GM19351 (cell line): Measurements from ENCODE around the gene USP16.

ENCODE experiments used
- ATAC-seq: cut with Tn5 transposase; IDR thresholded peaks from one replicate; pipeline ENCODE4 v1.9.1; 2021; ENCODE audit warnings: mild to moderate bottlenecking, moderate library complexity; ENCODE audit not compliant: unreplicated experiment

Gene USP16

GRCh38 chr21:29082046-29082815 lies 57.8 kb downstream of the USP16 start:
- ATAC-seq = no peak

DNA sequence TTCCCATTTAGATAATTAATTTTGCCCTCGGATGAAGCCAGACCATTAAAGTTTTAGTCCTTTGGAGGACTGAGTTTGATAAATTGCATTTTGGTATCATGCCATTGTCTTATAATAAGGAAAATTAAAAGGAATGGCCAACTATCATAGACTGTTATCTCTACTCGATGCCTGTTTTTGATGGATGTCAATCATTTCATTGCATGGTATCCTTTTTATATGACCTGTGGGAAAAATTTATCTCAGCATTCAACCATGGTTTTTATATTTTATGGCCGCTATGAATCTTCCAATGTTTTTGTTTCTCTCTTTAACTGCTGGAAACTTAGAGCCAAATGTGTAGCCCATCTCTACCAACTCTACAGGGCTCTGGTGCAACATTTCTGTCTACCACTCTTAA lies 58.8 kb downstream of the USP16 start:
- ATAC-seq = no peak

- ATAC-seq = no peak
Measured at GRCh38 chr21:29084372-29084771, 59.9 kb downstream of the USP16 start.

- ATAC-seq = no peak
Measured at GRCh38 chr21:29085106-29085752, 60.8 kb downstream of the USP16 start.

DNA sequence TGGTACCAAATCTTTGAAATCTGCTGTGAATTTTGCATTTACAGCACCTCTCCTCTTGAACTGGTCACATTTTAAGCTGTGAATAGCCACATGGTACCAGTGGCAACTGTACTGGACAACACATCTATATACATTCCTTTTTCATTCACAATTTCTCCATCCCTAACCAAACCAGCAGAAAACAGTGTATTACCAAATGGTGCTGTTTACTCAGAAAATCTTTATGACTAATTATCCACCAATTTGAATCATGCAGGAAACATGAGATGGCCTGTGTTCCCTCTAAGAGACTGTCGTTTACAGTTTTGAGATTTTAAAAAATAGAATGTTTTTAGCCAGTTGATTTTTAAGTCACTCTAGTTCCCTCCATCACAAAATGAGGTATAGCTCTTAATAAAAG lies 66.6 kb downstream of the USP16 start:
- ATAC-seq = no peak

GRCh38 chr21:29092102-29092959 lies 67.9 kb downstream of the USP16 start:
- ATAC-seq = no peak

DNA sequence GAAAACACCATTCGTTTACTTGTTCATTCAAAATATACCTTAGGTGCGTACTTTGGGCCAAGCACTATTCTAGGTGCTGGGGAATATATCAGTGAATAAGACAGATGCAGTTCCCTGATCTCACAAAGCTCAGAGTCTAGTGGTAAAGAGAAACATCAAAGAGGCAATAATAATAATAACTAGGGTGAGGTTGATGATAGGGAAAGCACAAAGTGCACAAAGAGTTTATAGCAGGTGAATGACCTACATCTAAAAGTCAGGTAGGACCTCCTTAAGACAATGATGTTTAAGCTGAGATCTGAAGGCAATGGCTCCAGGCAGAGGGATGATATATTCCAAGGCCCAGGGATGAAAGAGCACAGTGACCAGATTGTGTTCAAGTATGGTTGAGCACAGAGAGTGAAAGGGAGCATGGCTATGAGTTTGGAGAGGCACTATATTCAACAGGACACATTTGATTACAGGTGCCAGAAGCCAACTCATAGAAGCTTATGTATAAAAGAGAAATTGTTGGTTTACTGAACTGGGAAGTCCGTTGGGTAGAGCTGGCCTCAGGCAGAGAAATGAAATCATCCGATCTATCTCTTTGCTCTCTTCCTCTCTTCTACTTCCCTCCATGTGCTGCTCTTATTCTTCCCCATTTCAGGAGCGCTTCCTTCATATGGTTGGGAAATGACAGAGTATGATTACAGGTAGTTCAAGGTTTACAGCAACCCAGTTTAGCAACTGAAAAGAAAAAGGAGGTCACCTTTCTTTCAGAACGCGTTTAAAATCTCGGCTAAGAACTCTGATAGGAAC lies 71.9 kb downstream of the USP16 start:
- ATAC-seq = no peak

DNA sequence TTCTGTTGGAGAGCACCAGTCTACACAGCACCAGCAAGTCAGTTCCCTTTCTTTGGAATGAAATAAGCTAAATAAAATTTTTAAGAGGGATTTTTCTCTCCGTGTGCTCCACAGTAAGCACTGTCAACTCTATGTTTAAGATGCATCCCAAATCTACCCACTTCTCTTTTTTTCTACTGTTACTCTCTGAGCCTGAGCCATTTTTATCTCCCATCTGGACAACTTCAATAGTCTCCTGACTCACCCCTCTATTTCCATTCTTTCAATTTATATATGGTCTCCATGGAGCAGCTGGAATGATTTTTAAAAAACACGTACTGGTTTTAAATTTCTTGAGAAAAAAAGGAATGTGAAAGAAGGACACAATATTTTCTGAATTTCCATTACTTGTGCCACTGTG lies 73.7 kb downstream of the USP16 start:
- no peak for ATAC-seq

- no peak for ATAC-seq
Measured at GRCh38 chr21:29102791-29103257, 78.4 kb downstream of the USP16 start.
